GM12878 (cell line): ENCODE data around the gene PTGR1. TPM values are rescaled to one million over a fixed set of nuclear protein-coding genes. Genes with fewer than 3 reads are reported as not detected.

Experiments used
- ATF2 ChIP-seq: IDR thresholded peaks from 2 replicates; pipeline ENCODE4 v1.6.1; 2012; ENCODE audit warnings: low read length, inconsistent platforms
- BCL3 ChIP-seq: IDR thresholded peaks from 2 replicates; pipeline ENCODE4 v1.6.1; 2011; ENCODE audit warnings: borderline replicate concordance, low read depth, mild to moderate bottlenecking, moderate library complexity, low read length; ENCODE audit not compliant: insufficient read depth, poor library complexity, severe bottlenecking
- CHD2 ChIP-seq: IDR thresholded peaks from 2 replicates; pipeline ENCODE4 v1.6.1; 2011; ENCODE audit warnings: low read depth, low read length, improper control_type of control experiment, borderline replicate concordance
- CREB1 ChIP-seq: IDR thresholded peaks from 2 replicates; pipeline ENCODE4 v1.6.1; 2012; ENCODE audit warnings: low read depth, mild to moderate bottlenecking, inconsistent platforms
- FOXK2 ChIP-seq: fragments of 450-650 bp; IDR thresholded peaks from 2 replicates; pipeline ENCODE4 v1.6.1; 2017; ENCODE audit warnings: mild to moderate bottlenecking, moderate library complexity
- HCFC1 ChIP-seq: fragments of 150-350 bp; IDR thresholded peaks from 2 replicates; pipeline ENCODE4 v1.6.1; 2014; ENCODE audit warnings: low read length
- HDGF ChIP-seq: fragments of 450-650 bp; IDR thresholded peaks from 2 replicates; pipeline ENCODE4 v1.6.1; 2016; ENCODE audit warnings: antibody characterized with exemption
- JUNB ChIP-seq: IDR thresholded peaks from 2 replicates; pipeline ENCODE4 v1.6.1; 2016; ENCODE audit warnings: antibody characterized with exemption, mild to moderate bottlenecking
- MAX ChIP-seq: IDR thresholded peaks from 2 replicates; pipeline ENCODE4 v1.6.1; 2012; ENCODE audit warnings: low read depth, low read length, improper control_type of control experiment
- MLLT1 ChIP-seq: fragments of 450-650 bp; IDR thresholded peaks from 2 replicates; pipeline ENCODE4 v1.6.1; 2016; ENCODE audit warnings: mild to moderate bottlenecking
- MYB ChIP-seq: fragments of 150-350 bp; IDR thresholded peaks from 2 replicates; pipeline ENCODE4 v1.6.1; 2014; ENCODE audit warnings: mild to moderate bottlenecking, low read depth, low read length, borderline replicate concordance
- POLR2AphosphoS2 ChIP-seq: IDR thresholded peaks from 2 replicates; pipeline ENCODE4 v1.6.1; 2011; ENCODE audit warnings: low read depth, mild to moderate bottlenecking, low read length, improper control_type of control experiment, moderate library complexity
- SREBF2 ChIP-seq: IDR thresholded peaks from 2 replicates; pipeline ENCODE4 v1.6.1; 2012; ENCODE audit warnings: mild to moderate bottlenecking, low read length
- TCF12 ChIP-seq: IDR thresholded peaks from 2 replicates; pipeline ENCODE4 v1.6.1; 2011; ENCODE audit warnings: low read depth, mild to moderate bottlenecking, low read length
- TCF3 ChIP-seq: IDR thresholded peaks from 2 replicates; pipeline ENCODE4 v1.6.1; 2012; ENCODE audit warnings: low read depth, mild to moderate bottlenecking, low read length, borderline replicate concordance; ENCODE audit not compliant: insufficient read depth
- ZNF384 ChIP-seq: IDR thresholded peaks from 2 replicates; pipeline ENCODE4 v1.6.1; 2012; ENCODE audit warnings: low read depth, mild to moderate bottlenecking, low read length, improper control_type of control experiment, borderline replicate concordance
- ZZZ3 ChIP-seq: IDR thresholded peaks from 2 replicates; pipeline ENCODE4 v1.6.1; 2011; ENCODE audit warnings: low read depth; ENCODE audit not compliant: control insufficient read depth, insufficient read length
- polyA plus RNA-seq, 11 experiments: library from polyadenylated mRNA; depleted of rRNA in 4 of 11; unstranded in 6 of 11; stranded (reverse) in 5 of 11; fragments of >200 nt; fragmentation: Nextera tagmentation in 4 of 11; fragmentation: Illumina TruSeq in 1 of 11; extraction: Ambion mirVana in 4 of 11; extraction: Trizol in 1 of 11; gene quantifications; 1 replicate in 1 of 11; 2 replicates in 10 of 11; pipeline versions ENCODE4 v1.2.1 to v1.2.3, GENCODE V29; 2011 to 2016; ENCODE audit warnings: inconsistent platforms in 2 of 11, missing spikeins in 2 of 11, low read depth in 1 of 11
- total RNA-seq, 4 experiments: library from RNA; depleted of rRNA in 3 of 4; stranded (reverse); fragments of >200 nt in 3 of 4; fragmentation: Illumina TruSeq in 1 of 4; extraction: Trizol in 1 of 4; gene quantifications; 2 replicates each; pipeline versions ENCODE4 v1.2.1 to v1.2.3, GENCODE V29; 2013 to 2021
- TF ChIP-seq, protein P1 (sequence below): fragments of 450-650 bp; IDR thresholded peaks from 2 replicates; pipeline ENCODE4 v1.6.1; 2017; ENCODE audit warnings: antibody characterized with exemption, mild to moderate bottlenecking, moderate library complexity
- TF ChIP-seq, protein P2 (sequence below), 3 experiments: IDR thresholded peaks in 2 of 3; conservative IDR thresholded peaks in 1 of 3; 2 replicates each; pipeline ENCODE4 v1.5.1; 2011; ENCODE audit warnings: low read depth in 3 of 3, low read length in 3 of 3, mild to moderate bottlenecking in 3 of 3, control low read depth in 2 of 3, moderate library complexity in 2 of 3, inconsistent platforms in 1 of 3, mixed read lengths in 1 of 3; ENCODE audit not compliant: control insufficient read depth in 2 of 3, insufficient read depth in 1 of 3; ENCODE audit errors: extremely low read depth in 1 of 3

PTGR1 gene
- total and polyA plus RNA-seq, 10 of the 15 experiments (the other 5 are each of a cell fraction or from before 2014, with no cell fraction given): 0.12 to 6.3 (median 2.8) TPM

DNA sequence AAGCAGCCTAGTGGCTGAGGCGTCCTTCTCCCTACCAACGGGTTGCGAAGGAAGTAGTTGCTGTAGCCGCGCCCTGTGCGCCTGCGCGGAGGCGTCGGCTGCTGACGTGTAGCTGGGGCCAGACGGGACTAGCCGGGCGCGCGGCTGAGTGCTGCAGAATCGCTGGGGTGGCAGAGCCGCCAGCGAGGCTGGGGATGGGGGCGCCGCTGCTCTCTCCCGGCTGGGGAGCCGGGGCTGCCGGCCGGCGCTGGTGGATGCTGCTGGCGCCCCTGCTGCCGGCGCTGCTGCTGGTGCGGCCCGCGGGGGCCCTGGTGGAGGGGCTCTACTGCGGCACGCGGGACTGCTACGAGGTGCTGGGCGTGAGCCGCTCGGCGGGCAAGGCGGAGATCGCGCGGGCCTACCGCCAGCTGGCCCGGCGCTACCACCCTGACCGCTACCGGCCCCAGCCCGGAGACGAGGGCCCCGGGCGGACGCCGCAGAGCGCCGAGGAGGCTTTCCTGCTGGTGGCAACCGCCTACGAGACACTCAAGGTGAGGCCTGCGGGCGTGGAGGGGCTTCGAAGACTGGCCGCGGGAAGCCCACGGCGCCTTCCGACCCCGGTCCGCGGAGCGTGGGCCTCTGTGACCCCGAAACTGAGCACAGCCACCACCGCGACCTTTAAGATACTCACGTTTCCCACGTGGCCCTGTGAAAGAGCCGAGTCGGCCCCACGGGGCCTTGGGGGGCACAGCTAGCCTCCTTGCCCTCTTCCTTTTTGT, 31.9 kb upstream of the PTGR1 start, which contains the start of gene DNAJC25 (continued):
- TF ChIP-seq TCF3: peak; percentile 87
- TF ChIP-seq MAX: no peak; the same call in 1 of the 2 replicates
- TF ChIP-seq FOXK2: peak; percentile 63; the same call in 1 of the 2 replicates
- TF ChIP-seq CHD2: no peak
- no peak for TF ChIP-seq MYB
- TF ChIP-seq TCF12: no peak; the same call in 1 of the 2 replicates
- 0 out of 2 replicates have a peak, but pooled peaks have one; percentile 9 for TF ChIP-seq SREBF2
- no peak for TF ChIP-seq MLLT1
- no peak for TF ChIP-seq HCFC1
- TF ChIP-seq JUNB: no peak
- no peak for TF ChIP-seq HDGF
- no peak for TF ChIP-seq ZZZ3
- TF ChIP-seq BCL3: no peak
- TF ChIP-seq ATF2: no peak
- peak; percentile 91 for TF ChIP-seq CREB1
- no peak for TF ChIP-seq ZNF384
- TF ChIP-seq, protein P1, sequence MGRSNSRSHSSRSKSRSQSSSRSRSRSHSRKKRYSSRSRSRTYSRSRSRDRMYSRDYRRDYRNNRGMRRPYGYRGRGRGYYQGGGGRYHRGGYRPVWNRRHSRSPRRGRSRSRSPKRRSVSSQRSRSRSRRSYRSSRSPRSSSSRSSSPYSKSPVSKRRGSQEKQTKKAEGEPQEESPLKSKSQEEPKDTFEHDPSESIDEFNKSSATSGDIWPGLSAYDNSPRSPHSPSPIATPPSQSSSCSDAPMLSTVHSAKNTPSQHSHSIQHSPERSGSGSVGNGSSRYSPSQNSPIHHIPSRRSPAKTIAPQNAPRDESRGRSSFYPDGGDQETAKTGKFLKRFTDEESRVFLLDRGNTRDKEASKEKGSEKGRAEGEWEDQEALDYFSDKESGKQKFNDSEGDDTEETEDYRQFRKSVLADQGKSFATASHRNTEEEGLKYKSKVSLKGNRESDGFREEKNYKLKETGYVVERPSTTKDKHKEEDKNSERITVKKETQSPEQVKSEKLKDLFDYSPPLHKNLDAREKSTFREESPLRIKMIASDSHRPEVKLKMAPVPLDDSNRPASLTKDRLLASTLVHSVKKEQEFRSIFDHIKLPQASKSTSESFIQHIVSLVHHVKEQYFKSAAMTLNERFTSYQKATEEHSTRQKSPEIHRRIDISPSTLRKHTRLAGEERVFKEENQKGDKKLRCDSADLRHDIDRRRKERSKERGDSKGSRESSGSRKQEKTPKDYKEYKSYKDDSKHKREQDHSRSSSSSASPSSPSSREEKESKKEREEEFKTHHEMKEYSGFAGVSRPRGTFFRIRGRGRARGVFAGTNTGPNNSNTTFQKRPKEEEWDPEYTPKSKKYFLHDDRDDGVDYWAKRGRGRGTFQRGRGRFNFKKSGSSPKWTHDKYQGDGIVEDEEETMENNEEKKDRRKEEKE: no peak
- TF ChIP-seq, protein P2, sequence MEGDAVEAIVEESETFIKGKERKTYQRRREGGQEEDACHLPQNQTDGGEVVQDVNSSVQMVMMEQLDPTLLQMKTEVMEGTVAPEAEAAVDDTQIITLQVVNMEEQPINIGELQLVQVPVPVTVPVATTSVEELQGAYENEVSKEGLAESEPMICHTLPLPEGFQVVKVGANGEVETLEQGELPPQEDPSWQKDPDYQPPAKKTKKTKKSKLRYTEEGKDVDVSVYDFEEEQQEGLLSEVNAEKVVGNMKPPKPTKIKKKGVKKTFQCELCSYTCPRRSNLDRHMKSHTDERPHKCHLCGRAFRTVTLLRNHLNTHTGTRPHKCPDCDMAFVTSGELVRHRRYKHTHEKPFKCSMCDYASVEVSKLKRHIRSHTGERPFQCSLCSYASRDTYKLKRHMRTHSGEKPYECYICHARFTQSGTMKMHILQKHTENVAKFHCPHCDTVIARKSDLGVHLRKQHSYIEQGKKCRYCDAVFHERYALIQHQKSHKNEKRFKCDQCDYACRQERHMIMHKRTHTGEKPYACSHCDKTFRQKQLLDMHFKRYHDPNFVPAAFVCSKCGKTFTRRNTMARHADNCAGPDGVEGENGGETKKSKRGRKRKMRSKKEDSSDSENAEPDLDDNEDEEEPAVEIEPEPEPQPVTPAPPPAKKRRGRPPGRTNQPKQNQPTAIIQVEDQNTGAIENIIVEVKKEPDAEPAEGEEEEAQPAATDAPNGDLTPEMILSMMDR (IDR thresholded peaks at IDR 0.05 in 2 of 3, conservative IDR thresholded peaks at IDR 0.05 in 1 of 3; ENCODE audit: control insufficient read depth in 2 of 3, extremely low read depth in 1 of 3, insufficient read depth in 1 of 3, low read depth in 3 of 3, low read length in 3 of 3): no peak
- peak; percentile 92; the same call in 1 of the 2 replicates for TF ChIP-seq POLR2AphosphoS2
